ENCODE results near the gene FAM222A. TPM values are rescaled to one million over a fixed set of nuclear protein-coding genes. Genes with fewer than 3 reads are reported as not detected.

Gene FAM222A
- total and polyA plus RNA-seq, 2 of the 8 experiments (the other 6 are each of a cell fraction or from before 2014, with no cell fraction given), result 0.94 to 1.1 TPM

DNA sequence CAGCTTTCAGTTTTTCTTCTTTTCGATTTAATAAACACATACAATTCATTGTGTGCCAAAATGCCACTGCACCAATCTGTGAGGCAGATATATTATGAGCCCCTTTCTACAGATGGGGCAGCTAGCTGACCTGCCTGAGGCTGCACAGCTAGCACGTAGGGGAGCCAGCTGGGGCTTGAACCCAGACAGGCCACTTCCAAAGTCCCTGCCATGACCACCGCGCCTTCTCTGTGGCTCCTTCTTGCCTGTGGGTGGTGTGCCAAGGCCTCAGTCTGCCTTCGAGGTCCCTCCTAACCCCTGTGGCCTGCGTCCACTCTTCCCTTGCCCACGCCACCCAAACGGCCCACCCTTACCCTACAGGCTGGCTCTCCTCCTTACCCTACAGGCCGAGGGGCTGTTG, 16.2 kb downstream of the FAM222A start (continued):
- TF ChIP-seq SIN3A (conservative IDR thresholded peaks at IDR 0.05 in 1 of 2, IDR thresholded peaks at IDR 0.05 in 1 of 2; ENCODE audit: low read depth in 1 of 2, low read length in 2 of 2) (no peak), POLR2AphosphoS5 (IDR thresholded peaks at IDR 0.05; ENCODE audit: low read depth, low read length) (no peak), HDAC6 (IDR thresholded peaks at IDR 0.05; ENCODE audit: low read depth, low read length) (no peak), RAD21 (IDR thresholded peaks at IDR 0.05 in 1 of 2, conservative IDR thresholded peaks at IDR 0.05 in 1 of 2; ENCODE audit: low read depth in 2 of 2, low read length in 2 of 2) (no peak), SAP30 (IDR thresholded peaks at IDR 0.05; ENCODE audit: insufficient read depth, insufficient replicate concordance, low read length) (no peak), BRCA1 (IDR thresholded peaks at IDR 0.05; ENCODE audit: low read depth, low read length) (no peak)
- TF ChIP-seq, protein P1, sequence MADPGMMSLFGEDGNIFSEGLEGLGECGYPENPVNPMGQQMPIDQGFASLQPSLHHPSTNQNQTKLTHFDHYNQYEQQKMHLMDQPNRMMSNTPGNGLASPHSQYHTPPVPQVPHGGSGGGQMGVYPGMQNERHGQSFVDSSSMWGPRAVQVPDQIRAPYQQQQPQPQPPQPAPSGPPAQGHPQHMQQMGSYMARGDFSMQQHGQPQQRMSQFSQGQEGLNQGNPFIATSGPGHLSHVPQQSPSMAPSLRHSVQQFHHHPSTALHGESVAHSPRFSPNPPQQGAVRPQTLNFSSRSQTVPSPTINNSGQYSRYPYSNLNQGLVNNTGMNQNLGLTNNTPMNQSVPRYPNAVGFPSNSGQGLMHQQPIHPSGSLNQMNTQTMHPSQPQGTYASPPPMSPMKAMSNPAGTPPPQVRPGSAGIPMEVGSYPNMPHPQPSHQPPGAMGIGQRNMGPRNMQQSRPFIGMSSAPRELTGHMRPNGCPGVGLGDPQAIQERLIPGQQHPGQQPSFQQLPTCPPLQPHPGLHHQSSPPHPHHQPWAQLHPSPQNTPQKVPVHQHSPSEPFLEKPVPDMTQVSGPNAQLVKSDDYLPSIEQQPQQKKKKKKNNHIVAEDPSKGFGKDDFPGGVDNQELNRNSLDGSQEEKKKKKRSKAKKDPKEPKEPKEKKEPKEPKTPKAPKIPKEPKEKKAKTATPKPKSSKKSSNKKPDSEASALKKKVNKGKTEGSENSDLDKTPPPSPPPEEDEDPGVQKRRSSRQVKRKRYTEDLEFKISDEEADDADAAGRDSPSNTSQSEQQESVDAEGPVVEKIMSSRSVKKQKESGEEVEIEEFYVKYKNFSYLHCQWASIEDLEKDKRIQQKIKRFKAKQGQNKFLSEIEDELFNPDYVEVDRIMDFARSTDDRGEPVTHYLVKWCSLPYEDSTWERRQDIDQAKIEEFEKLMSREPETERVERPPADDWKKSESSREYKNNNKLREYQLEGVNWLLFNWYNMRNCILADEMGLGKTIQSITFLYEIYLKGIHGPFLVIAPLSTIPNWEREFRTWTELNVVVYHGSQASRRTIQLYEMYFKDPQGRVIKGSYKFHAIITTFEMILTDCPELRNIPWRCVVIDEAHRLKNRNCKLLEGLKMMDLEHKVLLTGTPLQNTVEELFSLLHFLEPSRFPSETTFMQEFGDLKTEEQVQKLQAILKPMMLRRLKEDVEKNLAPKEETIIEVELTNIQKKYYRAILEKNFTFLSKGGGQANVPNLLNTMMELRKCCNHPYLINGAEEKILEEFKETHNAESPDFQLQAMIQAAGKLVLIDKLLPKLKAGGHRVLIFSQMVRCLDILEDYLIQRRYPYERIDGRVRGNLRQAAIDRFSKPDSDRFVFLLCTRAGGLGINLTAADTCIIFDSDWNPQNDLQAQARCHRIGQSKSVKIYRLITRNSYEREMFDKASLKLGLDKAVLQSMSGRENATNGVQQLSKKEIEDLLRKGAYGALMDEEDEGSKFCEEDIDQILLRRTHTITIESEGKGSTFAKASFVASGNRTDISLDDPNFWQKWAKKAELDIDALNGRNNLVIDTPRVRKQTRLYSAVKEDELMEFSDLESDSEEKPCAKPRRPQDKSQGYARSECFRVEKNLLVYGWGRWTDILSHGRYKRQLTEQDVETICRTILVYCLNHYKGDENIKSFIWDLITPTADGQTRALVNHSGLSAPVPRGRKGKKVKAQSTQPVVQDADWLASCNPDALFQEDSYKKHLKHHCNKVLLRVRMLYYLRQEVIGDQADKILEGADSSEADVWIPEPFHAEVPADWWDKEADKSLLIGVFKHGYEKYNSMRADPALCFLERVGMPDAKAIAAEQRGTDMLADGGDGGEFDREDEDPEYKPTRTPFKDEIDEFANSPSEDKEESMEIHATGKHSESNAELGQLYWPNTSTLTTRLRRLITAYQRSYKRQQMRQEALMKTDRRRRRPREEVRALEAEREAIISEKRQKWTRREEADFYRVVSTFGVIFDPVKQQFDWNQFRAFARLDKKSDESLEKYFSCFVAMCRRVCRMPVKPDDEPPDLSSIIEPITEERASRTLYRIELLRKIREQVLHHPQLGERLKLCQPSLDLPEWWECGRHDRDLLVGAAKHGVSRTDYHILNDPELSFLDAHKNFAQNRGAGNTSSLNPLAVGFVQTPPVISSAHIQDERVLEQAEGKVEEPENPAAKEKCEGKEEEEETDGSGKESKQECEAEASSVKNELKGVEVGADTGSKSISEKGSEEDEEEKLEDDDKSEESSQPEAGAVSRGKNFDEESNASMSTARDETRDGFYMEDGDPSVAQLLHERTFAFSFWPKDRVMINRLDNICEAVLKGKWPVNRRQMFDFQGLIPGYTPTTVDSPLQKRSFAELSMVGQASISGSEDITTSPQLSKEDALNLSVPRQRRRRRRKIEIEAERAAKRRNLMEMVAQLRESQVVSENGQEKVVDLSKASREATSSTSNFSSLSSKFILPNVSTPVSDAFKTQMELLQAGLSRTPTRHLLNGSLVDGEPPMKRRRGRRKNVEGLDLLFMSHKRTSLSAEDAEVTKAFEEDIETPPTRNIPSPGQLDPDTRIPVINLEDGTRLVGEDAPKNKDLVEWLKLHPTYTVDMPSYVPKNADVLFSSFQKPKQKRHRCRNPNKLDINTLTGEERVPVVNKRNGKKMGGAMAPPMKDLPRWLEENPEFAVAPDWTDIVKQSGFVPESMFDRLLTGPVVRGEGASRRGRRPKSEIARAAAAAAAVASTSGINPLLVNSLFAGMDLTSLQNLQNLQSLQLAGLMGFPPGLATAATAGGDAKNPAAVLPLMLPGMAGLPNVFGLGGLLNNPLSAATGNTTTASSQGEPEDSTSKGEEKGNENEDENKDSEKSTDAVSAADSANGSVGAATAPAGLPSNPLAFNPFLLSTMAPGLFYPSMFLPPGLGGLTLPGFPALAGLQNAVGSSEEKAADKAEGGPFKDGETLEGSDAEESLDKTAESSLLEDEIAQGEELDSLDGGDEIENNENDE (IDR thresholded peaks at IDR 0.05; ENCODE audit: insufficient replicate concordance, low read length), result no peak
